ENCODE measurements around the gene ANKRD28. TPM values are rescaled to one million over a fixed set of nuclear protein-coding genes. Genes with fewer than 3 reads are reported as not detected.

Gene ANKRD28
- total RNA-seq, 3 donors from 2014 or later: 80.8 to 99.2 (median 89.8) TPM

- Histone ChIP-seq H3K27me3 (no peaks in the 10 kb centered on the region), H3K4me3 (no peak overlapping the region), H3K27ac (no peak overlapping the region), H3K36me3 (no peaks in the 10 kb centered on the region), H3K4me1 (no peaks in the 10 kb centered on the region), H3K9me3 (no peaks in the 10 kb centered on the region)
- no peak for DNase-seq (ENCODE audit: low spot score in 2 of 2)
- intact Hi-C loops (cut with DNase I; ENCODE audit: low total_unique reads): no loop called here
- TF ChIP-seq, protein P1, sequence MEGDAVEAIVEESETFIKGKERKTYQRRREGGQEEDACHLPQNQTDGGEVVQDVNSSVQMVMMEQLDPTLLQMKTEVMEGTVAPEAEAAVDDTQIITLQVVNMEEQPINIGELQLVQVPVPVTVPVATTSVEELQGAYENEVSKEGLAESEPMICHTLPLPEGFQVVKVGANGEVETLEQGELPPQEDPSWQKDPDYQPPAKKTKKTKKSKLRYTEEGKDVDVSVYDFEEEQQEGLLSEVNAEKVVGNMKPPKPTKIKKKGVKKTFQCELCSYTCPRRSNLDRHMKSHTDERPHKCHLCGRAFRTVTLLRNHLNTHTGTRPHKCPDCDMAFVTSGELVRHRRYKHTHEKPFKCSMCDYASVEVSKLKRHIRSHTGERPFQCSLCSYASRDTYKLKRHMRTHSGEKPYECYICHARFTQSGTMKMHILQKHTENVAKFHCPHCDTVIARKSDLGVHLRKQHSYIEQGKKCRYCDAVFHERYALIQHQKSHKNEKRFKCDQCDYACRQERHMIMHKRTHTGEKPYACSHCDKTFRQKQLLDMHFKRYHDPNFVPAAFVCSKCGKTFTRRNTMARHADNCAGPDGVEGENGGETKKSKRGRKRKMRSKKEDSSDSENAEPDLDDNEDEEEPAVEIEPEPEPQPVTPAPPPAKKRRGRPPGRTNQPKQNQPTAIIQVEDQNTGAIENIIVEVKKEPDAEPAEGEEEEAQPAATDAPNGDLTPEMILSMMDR (IDR thresholded peaks at IDR 0.05): no peak
- peak in 1 of 3 donors; percentile 18 for TF ChIP-seq POLR2AphosphoS5 (IDR thresholded peaks at IDR 0.05)
These were observed 111.9 kb downstream of the ANKRD28 start for GRCh38 chr3:15685927-15686326.

DNA sequence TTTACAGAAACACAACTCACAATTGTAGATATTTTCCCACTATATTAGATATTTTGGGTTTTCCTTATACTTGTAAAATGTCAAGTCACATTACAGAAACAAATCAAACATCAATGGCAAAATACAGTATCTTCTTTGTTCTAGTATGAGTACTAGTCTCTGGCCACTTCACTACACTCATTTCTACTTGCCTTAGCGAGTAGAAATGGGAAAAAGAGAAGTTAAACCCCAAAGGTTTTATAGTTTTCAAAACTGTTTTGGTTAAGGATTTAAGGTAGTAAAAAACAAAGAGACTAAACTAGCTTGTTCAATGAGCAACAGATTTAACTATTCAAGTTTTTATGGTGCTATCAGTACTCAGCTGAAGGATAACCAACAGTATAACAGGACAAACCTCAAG is 114.5 kb downstream of the ANKRD28 start:
- Histone ChIP-seq H3K27me3 (no peaks in the 10 kb centered on the region), H3K27ac (no peak overlapping the region)

GRCh38 chr3:15682561-15683185 is 115.1 kb downstream of the ANKRD28 start:
- H3K27ac ChIP-seq: no peak overlapping the region
- H3K4me1 ChIP-seq: no peaks in the 10 kb centered on the region
- no peak for DNase-seq (ENCODE audit: low spot score in 2 of 2)
- peaks cover 9% of the 10 kb centered on the region for H3K36me3 ChIP-seq
- intact Hi-C loops (cut with DNase I; ENCODE audit: low total_unique reads): no loop called here
- no peaks in the 10 kb centered on the region for H3K27me3 ChIP-seq
- no peak overlapping the region for H3K4me3 ChIP-seq
- no peak for TF ChIP-seq POLR2A (IDR thresholded peaks at IDR 0.05)
- TF ChIP-seq, protein P1 (IDR thresholded peaks at IDR 0.05): no peak
- TF ChIP-seq POLR2AphosphoS5 (IDR thresholded peaks at IDR 0.05): no peak
- no peaks in the 10 kb centered on the region for H3K9me3 ChIP-seq

More for the DNA sequence above, 114.5 kb downstream of the ANKRD28 start:
- no peaks in the 10 kb centered on the region for H3K9me3 ChIP-seq
- no peak overlapping the region for H3K4me3 ChIP-seq
- no peaks in the 10 kb centered on the region for H3K4me1 ChIP-seq
- peaks cover 6% of the 10 kb centered on the region for H3K36me3 ChIP-seq
- no peak for DNase-seq (ENCODE audit: low spot score in 2 of 2)
- intact Hi-C loops (cut with DNase I; ENCODE audit: low total_unique reads): no loop called here
- no peak for TF ChIP-seq POLR2AphosphoS5 (IDR thresholded peaks at IDR 0.05)
- no peak for TF ChIP-seq POLR2A (IDR thresholded peaks at IDR 0.05)
- TF ChIP-seq, protein P1 (IDR thresholded peaks at IDR 0.05): no peak

GRCh38 chr3:15681668-15682067 is 116.1 kb downstream of the ANKRD28 start:
- no peaks in the 10 kb centered on the region for H3K9me3 ChIP-seq
- TF ChIP-seq POLR2AphosphoS5 (IDR thresholded peaks at IDR 0.05): no peak
- TF ChIP-seq POLR2A (IDR thresholded peaks at IDR 0.05): no peak
- TF ChIP-seq, protein P1 (IDR thresholded peaks at IDR 0.05): no peak
- no peaks in the 10 kb centered on the region for H3K4me1 ChIP-seq
- intact Hi-C loops (cut with DNase I; ENCODE audit: low total_unique reads): no loop called here
- no peak overlapping the region for H3K4me3 ChIP-seq
- H3K36me3 ChIP-seq: peaks cover 10% of the 10 kb centered on the region
- no peaks in the 10 kb centered on the region for H3K27me3 ChIP-seq
- DNase-seq (ENCODE audit: low spot score in 2 of 2): no peak
- H3K27ac ChIP-seq: no peak overlapping the region

DNA sequence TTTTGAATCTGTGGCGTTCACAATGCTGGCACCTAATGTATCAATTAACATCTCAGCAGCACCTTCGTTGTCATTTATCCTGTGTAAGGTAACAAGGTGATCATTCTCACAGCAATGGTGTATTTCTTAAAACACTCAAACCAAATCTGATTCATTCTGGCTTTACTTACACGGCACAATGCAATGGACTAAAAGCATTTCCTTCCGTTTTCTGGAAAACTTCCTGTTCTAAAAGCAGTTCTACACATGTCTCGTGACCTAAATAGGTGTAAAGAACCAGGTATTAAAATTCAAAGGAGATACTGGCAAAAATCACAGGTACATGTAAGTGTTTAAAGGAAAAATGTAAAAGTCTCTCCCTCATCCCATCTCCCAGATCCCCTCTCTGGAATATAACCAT is 118.5 kb downstream of the ANKRD28 start:
- intact Hi-C loops (cut with DNase I; ENCODE audit: low total_unique reads): no loop called here
- no peak for DNase-seq (ENCODE audit: low spot score in 2 of 2)
- H3K27ac ChIP-seq: no peak overlapping the region
- no peak overlapping the region for H3K4me3 ChIP-seq
- peaks cover 19% of the 10 kb centered on the region for H3K36me3 ChIP-seq
- no peaks in the 10 kb centered on the region for H3K4me1 ChIP-seq
- no peaks in the 10 kb centered on the region for H3K27me3 ChIP-seq
- TF ChIP-seq POLR2AphosphoS5 (IDR thresholded peaks at IDR 0.05): no peak
- TF ChIP-seq POLR2A (IDR thresholded peaks at IDR 0.05): no peak
- TF ChIP-seq, protein P1 (IDR thresholded peaks at IDR 0.05): no peak
- no peaks in the 10 kb centered on the region for H3K9me3 ChIP-seq

Measured in breast epithelium (tissue), 4 donors.